ENCODE measurements around the gene UBE2C. TPM values are rescaled to one million over a fixed set of nuclear protein-coding genes. Genes with fewer than 3 reads are reported as not detected.
"Not testable (repeated sequence)": the region's sequence is repeated elsewhere in the genome, so short reads cannot be mapped to it uniquely, and the experiment has no call there.

The UBE2C gene
- total RNA-seq, result 10 to 100 TPM in 3 of 4 donors, 1 to 10 TPM in 1; 9.0 to 25.4 (median 20.7) TPM

DNA sequence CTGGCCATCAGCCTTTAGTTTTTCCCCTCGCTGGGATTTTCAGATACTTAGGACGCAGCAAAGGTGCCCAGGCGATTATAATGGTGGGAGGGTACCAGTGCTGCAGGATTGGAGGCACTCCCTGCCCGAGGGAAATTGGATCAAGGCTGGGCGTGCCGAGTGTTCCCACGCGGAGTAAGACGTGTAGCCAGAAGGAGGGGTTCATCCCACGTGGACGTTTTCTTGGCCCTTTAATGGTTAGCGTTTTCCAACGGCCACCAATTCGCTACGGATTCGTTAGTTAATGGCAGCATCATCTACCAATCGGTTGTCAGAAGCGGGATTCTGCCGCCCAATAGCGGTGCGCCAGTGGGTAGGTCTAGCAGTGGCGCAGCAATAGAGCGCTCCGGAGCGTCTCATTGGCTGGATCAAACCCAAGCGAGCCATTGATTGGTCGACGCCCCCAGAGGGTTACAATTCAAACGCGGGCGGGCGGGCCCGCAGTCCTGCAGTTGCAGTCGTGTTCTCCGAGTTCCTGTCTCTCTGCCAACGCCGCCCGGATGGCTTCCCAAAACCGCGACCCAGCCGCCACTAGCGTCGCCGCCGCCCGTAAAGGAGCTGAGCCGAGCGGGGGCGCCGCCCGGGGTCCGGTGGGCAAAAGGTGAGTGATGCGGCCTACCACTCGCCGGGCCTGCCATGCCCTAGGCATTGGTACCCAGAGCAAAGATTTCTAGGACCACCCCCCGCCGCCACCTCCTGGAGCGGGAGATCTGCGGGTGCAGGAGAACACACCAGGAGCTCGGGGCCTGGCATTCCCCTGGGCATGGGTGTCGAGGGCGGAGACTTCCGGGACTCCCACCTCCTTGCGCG lies at the start of gene UBE2C:
UBE2C (plus strand) TSS at position 488 of the 849 bp plus-strand sequence; CDS start at position 540, 52 bp downstream.
- H3K4me1 ChIP-seq, result peaks cover 14% of the 10 kb centered on the region
- H3K27ac ChIP-seq, result no peak within 1 kb of the TSS
- H3K4me3 ChIP-seq, result peak within 1 kb of the TSS; percentile 69
- peak in 1 of 3 donors; percentile 92 for TF ChIP-seq POLR2AphosphoS5 (IDR thresholded peaks at IDR 0.05)
- TF ChIP-seq EP300 (IDR thresholded peaks at IDR 0.05), result no peak
- TF ChIP-seq, protein P1, sequence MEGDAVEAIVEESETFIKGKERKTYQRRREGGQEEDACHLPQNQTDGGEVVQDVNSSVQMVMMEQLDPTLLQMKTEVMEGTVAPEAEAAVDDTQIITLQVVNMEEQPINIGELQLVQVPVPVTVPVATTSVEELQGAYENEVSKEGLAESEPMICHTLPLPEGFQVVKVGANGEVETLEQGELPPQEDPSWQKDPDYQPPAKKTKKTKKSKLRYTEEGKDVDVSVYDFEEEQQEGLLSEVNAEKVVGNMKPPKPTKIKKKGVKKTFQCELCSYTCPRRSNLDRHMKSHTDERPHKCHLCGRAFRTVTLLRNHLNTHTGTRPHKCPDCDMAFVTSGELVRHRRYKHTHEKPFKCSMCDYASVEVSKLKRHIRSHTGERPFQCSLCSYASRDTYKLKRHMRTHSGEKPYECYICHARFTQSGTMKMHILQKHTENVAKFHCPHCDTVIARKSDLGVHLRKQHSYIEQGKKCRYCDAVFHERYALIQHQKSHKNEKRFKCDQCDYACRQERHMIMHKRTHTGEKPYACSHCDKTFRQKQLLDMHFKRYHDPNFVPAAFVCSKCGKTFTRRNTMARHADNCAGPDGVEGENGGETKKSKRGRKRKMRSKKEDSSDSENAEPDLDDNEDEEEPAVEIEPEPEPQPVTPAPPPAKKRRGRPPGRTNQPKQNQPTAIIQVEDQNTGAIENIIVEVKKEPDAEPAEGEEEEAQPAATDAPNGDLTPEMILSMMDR (IDR thresholded peaks at IDR 0.05), result no peak
- TF ChIP-seq POLR2A (IDR thresholded peaks at IDR 0.05), result no peak
- peak; percentile 98 to 99 for DNase-seq (ENCODE audit: low spot score in 2 of 2)
- H3K27me3 ChIP-seq, result no peaks in the 10 kb centered on the region
- peaks cover 41% of the 10 kb centered on the region for H3K36me3 ChIP-seq
- H3K9me3 ChIP-seq, result no peaks in the 10 kb centered on the region
- WGBS, result 0% methylated on average over 27 of the region's 65 CpGs

GRCh38 chr20:45764618-45765282 lies 47.7 kb upstream of the UBE2C start:
- DNase-seq (ENCODE audit: low spot score in 2 of 2); H3K4me1 ChIP-seq; H3K27ac ChIP-seq; H3K4me3 ChIP-seq; H3K9me3 ChIP-seq; H3K36me3 ChIP-seq; H3K27me3 ChIP-seq: not testable (repeated sequence)
- WGBS, result 85% methylated on average over 13 of the region's 13 CpGs

- H3K4me3 ChIP-seq, result no peak overlapping the region
- no peaks in the 10 kb centered on the region for H3K4me1 ChIP-seq
- H3K27ac ChIP-seq, result no peak overlapping the region
- H3K36me3 ChIP-seq, result no peaks in the 10 kb centered on the region
- H3K9me3 ChIP-seq, result no peaks in the 10 kb centered on the region
- WGBS, result 66% methylated on average over 4 of the region's 4 CpGs
- H3K27me3 ChIP-seq, result no peaks in the 10 kb centered on the region
- TF ChIP-seq EP300 (IDR thresholded peaks at IDR 0.05), result no peak
- DNase-seq (ENCODE audit: low spot score in 2 of 2), result no peak
Measured at GRCh38 chr20:45765307-45765875, 47.1 kb upstream of the UBE2C start.

DNA sequence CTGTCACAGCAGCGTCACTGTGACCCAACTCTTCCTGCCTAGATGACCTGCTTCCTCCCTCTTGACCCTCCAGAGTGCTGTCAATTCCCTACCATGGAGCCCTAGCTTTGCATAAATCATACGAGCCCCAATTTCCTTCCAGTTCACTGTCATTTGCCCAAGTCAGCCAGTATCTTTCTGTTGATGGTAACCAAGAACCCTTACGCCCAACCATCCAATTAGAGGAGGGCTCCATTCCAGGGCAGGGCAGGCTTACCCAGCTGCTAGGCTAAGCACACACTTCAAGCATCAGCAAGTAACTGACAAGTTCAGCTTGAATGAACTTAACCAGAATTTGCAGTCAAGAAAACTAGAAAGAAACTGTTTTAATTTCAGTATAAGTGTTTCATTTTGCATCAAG lies 46.5 kb upstream of the UBE2C start:
- Histone ChIP-seq H3K27me3 (no peaks in the 10 kb centered on the region), H3K27ac (no peak overlapping the region), H3K36me3 (no peaks in the 10 kb centered on the region), H3K9me3 (no peaks in the 10 kb centered on the region), H3K4me1 (peaks cover 2% of the 10 kb centered on the region), H3K4me3 (no peak overlapping the region)
- TF ChIP-seq EP300 (IDR thresholded peaks at IDR 0.05) (no peak), POLR2A (IDR thresholded peaks at IDR 0.05) (no peak), POLR2AphosphoS5 (IDR thresholded peaks at IDR 0.05) (no peak)
- TF ChIP-seq, protein P1 (IDR thresholded peaks at IDR 0.05), result no peak
- DNase-seq (ENCODE audit: low spot score in 2 of 2), result no peak
- 65% methylated on average over 3 of the region's 3 CpGs for WGBS

DNA sequence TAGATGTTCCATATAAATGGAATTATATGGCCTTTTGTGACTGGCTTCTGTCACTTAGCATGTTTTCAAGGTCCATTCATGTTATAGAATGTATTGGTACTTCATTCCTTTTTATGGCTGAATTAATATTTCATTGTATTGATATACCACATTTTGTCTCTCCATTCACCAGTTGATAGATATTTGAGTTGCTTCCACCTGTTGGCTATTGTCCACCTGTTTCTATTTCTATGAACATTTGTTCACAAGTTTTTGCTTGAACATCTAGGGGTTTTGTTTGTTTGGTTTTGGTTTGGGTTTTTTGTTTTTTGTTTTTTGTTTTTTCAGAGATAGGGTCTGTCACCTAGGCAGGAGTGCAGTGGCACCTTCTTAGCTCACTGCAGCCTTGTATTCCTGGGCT lies 44.0 kb upstream of the UBE2C start:
- Histone ChIP-seq H3K36me3 (no peaks in the 10 kb centered on the region), H3K27ac (no peak overlapping the region), H3K4me3 (no peak overlapping the region), H3K9me3 (no peaks in the 10 kb centered on the region), H3K4me1 (peaks cover 13% of the 10 kb centered on the region), H3K27me3 (no peaks in the 10 kb centered on the region)
- no peak for TF ChIP-seq POLR2AphosphoS5 (IDR thresholded peaks at IDR 0.05)
- TF ChIP-seq, protein P1 (IDR thresholded peaks at IDR 0.05), result no peak
- TF ChIP-seq EP300 (IDR thresholded peaks at IDR 0.05), result no peak
- TF ChIP-seq POLR2A (IDR thresholded peaks at IDR 0.05), result no peak
- DNase-seq (ENCODE audit: low spot score in 2 of 2), result no peak

DNA sequence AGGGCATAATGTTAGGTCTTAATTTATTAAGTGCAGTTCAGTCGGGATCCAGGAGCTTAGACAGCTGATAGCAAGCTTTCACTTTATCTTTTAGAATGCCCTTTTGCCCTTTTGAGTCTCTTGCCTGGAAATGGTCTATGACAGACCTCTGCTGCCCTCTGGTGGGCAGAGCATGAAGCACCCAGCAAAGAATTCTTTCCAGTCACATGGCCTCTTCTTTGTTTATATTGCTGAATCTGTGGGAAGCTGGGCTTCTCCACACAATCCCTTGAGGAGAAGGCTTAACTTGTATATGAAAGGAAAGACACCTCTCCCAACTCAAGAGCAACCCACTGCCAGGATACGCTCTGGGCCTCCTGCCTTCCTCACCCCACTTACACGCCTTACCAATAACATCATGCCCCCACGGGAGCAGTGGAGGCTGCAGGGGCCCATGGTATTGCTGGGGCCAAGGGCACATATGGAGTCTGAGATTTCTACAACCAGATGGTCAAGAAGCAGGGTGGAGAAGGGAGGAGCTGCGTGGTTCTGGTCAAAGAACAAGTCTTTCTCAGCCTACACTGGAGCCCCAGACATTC lies 41.2 kb upstream of the UBE2C start:
- WGBS, result 22% methylated on average over 5 of the region's 5 CpGs
- Histone ChIP-seq H3K4me1 (peaks cover 22% of the 10 kb centered on the region), H3K9me3 (no peaks in the 10 kb centered on the region), H3K4me3 (no peak overlapping the region), H3K27me3 (no peaks in the 10 kb centered on the region), H3K36me3 (no peaks in the 10 kb centered on the region), H3K27ac (peak overlapping the region; percentile 47)
- TF ChIP-seq POLR2AphosphoS5 (IDR thresholded peaks at IDR 0.05) (no peak), POLR2A (IDR thresholded peaks at IDR 0.05) (no peak)
- TF ChIP-seq, protein P1 (IDR thresholded peaks at IDR 0.05), result peak; percentile 86 to 96
- DNase-seq (ENCODE audit: low spot score in 2 of 2), result peak in 1 of 2 donors; percentile 80

All from suprapubic skin (tissue), 4 donors.